Measurements from ENCODE around the gene DSTN.

GRCh38 chr20:17530716-17531664 is 38.9 kb upstream of the DSTN start, which contains the start of gene BFSP1:
- TF ChIP-seq POLR2AphosphoS5 (IDR thresholded peaks at IDR 0.05), result no peak
- no peak for TF ChIP-seq CTCF (IDR thresholded peaks at IDR 0.05)
- no peak for TF ChIP-seq POLR2A (IDR thresholded peaks at IDR 0.05)

All from stomach (tissue), 4 donors.